Breast epithelium (tissue), 4 donors: Measurements from ENCODE around the gene ASMTL. TPM values are rescaled to one million over a fixed set of nuclear protein-coding genes. Genes with fewer than 3 reads are reported as not detected.

Experiments
- DNase-seq, 2 donors: peaks; one replicate each; pipeline ENCODE4 v3.0.0-alpha.2; 2019; ENCODE audit warnings: low spot score in 2 of 2
- H3K27ac ChIP-seq, 2 donors: fragments of 200-600 bp; sonication (generic) in 1 of 2; one replicate each; pipeline ENCODE4 v1.5.1; 2016 to 2019; ENCODE audit warnings: mild to moderate bottlenecking in 1 of 2
- H3K27me3 ChIP-seq, 2 donors: fragments of 200-600 bp; sonication (generic) in 1 of 2; one replicate each; pipeline versions ENCODE4 v1.5.1 to v1.6.0; 2017 to 2019; ENCODE audit warnings: control low read depth in 1 of 2, mild to moderate bottlenecking in 1 of 2
- H3K36me3 ChIP-seq: fragments of 200-600 bp; one replicate; pipeline ENCODE4 v1.5.1; 2019
- H3K4me1 ChIP-seq, 2 donors: fragments of 200-600 bp; sonication (generic); one replicate each; pipeline ENCODE4 v1.5.1; 2016 to 2019; ENCODE audit warnings: control low read depth in 1 of 2
- H3K4me3 ChIP-seq, 3 donors: fragments of 200-600 bp; sonication (generic); 1 replicate in 2 of 3; 2 replicates in 1 of 3; pipeline ENCODE4 v1.5.1; 2016 to 2019; ENCODE audit warnings: mild to moderate bottlenecking in 3 of 3, moderate library complexity in 2 of 3
- H3K9me3 ChIP-seq, 2 donors: fragments of 200-600 bp; sonication (generic) in 1 of 2; one replicate each; pipeline ENCODE4 v1.5.1; 2016 to 2019; ENCODE audit warnings: control low read depth in 1 of 2
- CTCF ChIP-seq, 3 donors: fragments of 450-650 bp; IDR thresholded peaks; one replicate each; pipeline ENCODE4 v1.5.1; 2016 to 2017; ENCODE audit warnings: antibody characterized with exemption in 3 of 3, mild to moderate bottlenecking in 3 of 3, moderate library complexity in 3 of 3
- POLR2A ChIP-seq: fragments of 450-650 bp; IDR thresholded peaks from one replicate; pipeline ENCODE4 v1.6.1; 2016; ENCODE audit warnings: antibody characterized with exemption, mild to moderate bottlenecking, moderate library complexity
- POLR2AphosphoS5 ChIP-seq, 3 donors: sonication (generic); formaldehyde crosslinking; IDR thresholded peaks; one replicate each; pipeline ENCODE4 v1.6.1; 2017; ENCODE audit warnings: antibody characterized with exemption in 3 of 3
- intact Hi-C: fragments of 100-400 bp; cut with DNase I; formaldehyde crosslinking; loops from one replicate; pipeline ENCODE4 v1.15.1; 2023; ENCODE audit warnings: low total_unique reads
- total RNA-seq, 3 donors: library from RNA; depleted of rRNA; stranded (reverse); fragments of >200 nt; gene quantifications; one replicate each; pipeline ENCODE4 v1.1.0, GENCODE V29; 2016

Gene ASMTL
- total RNA-seq, 3 donors from 2014 or later, result 22.8 to 29.1 (median 28.2) TPM

DNA sequence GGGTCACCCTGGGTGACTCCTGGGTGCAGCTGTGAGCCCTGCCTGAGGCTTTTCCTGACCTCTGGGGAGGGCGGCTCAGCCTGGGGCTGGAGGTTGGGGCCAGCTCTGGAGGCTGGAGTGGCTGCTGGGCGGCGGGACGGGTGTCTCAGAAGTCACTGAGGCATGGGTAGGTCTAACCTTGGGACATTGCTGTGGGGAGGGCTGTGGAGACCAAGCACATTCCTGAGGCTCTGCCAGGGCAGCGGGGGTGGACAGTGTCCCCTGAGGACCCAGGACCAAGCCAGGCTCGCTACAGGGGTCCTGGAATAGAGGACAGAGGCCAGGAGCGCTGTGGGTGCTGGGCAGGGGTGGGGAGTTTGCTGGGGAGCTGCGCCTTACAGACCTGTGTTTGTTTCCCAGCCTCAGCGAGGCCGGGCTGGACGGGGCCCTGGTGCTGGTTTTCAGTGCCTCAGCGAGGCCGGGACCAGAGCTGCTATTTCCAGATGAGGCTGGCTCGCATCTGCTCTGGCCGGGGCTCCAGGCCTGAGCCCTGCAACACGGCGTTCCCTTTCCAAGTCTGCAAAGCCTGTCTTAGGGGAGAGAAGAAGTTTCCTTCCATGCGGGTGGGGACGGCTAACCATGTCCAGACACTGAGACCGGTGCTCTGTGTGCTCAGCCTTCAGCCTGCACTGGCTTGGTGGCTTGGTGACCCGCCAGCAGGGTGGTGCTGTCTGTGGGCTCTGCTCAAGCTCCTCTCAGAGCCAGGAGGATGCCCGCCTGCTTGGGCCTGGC lies 57.8 kb downstream of the ASMTL start:
- H3K9me3 ChIP-seq, result no peaks in the 10 kb centered on the region
- no peaks in the 10 kb centered on the region for H3K27me3 ChIP-seq
- DNase-seq, result peak in 1 of 2 donors; percentile 44
- peaks cover 0 to 9% of the 10 kb centered on the region in 2 donors for H3K4me1 ChIP-seq
- H3K36me3 ChIP-seq, result no peaks in the 10 kb centered on the region
- intact Hi-C loops, result loop anchor here (5.0 to 10.0 kb wide), 2 partner anchors 57 to 200 kb away; partner anchors contain the start of genes AKAP17A and ASMTL
- peak overlapping the region; percentile 48 to 57 for H3K27ac ChIP-seq
- no peak for TF ChIP-seq POLR2AphosphoS5 (IDR thresholded peaks at IDR 0.05)
- TF ChIP-seq CTCF (IDR thresholded peaks at IDR 0.05), result no peak
- no peak for TF ChIP-seq POLR2A
- H3K4me3 ChIP-seq, result peak overlapping the region in 1 of 3 donors; percentile 13

DNA sequence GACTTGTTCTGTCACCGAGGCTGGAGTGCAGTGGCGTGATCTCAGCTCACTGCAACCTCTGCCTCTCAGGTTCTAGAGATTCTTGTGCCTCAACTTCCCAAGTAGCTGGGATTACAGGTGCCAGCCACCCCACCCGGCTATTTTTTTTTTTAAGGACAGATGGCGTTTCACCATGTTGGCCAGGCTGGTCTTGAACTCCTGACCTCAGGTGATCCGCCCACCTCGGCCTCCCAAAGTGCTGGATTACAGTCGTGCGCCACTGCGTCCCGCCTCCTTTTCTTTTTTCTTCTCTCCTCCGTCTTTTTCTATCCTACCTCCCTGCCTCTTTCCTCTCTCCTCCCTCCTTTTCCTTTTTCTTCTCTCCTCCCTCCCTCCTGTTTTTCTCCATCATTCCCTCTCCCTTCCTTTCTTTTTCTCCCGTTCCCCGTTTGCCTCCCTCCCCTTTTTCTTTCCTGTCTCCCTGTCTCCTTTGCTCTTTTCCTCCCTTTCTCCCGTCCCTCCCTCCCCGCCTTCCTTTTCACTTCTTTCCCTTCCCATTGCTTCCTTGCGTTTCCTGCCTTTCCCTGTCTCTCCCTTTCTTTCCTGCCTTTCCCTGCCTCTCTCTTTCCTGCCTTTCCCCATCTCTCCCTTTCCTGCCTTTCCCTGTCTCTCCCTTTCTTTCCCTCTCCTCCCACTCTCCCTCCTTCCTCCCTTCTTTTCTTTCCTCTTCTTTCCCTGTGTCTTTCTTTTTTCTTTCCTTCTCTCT lies 58.7 kb downstream of the ASMTL start:
- peak overlapping the region in 2 of 3 donors; percentile 13 to 99 for H3K4me3 ChIP-seq
- intact Hi-C loops, result loop anchor here (5.0 to 10.0 kb wide), 2 partner anchors 58 to 201 kb away; partner anchors contain the start of genes AKAP17A and ASMTL
- H3K36me3 ChIP-seq, result no peaks in the 10 kb centered on the region
- H3K27me3 ChIP-seq, result no peaks in the 10 kb centered on the region
- no peak for TF ChIP-seq CTCF (IDR thresholded peaks at IDR 0.05)
- no peak for TF ChIP-seq POLR2AphosphoS5 (IDR thresholded peaks at IDR 0.05)
- no peak for TF ChIP-seq POLR2A
- no peaks in the 10 kb centered on the region for H3K9me3 ChIP-seq
- peaks cover 0 to 9% of the 10 kb centered on the region in 2 donors for H3K4me1 ChIP-seq
- peak overlapping the region in 1 of 2 donors; percentile 48 for H3K27ac ChIP-seq
- no peak for DNase-seq

DNA sequence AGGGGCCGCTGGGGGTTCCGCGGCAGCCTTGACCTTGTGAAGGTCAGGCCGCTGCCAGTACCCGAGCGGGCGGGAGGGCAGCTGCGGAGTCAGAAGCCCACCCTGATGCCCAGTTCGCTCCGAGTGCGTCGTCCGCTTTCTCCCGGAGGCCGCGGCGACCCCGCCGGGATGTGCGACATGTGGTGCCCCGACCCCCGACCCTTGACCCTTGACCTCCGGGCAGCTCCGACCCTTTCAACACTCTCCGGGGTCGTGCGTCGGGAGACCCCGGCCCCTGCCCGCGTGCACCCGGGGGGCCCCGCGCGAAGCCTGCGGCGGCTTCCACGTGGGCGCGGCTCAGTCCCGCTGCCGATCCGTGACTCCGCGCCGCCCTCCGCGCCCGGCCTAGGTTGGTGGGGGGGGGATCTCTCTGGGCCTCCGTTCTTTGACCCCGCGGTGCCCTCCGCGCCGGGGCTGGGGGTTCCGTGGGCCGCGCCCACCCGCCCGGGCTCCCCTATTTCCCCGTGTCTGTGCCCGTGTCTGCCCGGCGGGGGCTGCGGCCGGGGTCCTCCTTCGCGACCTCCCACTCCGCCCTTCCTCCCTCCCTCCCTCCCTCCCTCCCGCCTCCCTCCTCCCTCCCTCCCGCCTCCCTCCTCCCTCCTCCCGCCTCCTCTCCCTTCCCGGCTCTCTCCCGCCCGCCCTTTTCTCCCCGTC lies 60.2 kb downstream of the ASMTL start:
- Histone ChIP-seq H3K4me3 (peak overlapping the region; percentile 86 to 99 (median 97)), H3K9me3 (no peaks in the 10 kb centered on the region), H3K4me1 (peaks cover 0 to 9% of the 10 kb centered on the region in 2 donors), H3K27ac (peak overlapping the region; percentile 97 to 99), H3K36me3 (no peaks in the 10 kb centered on the region), H3K27me3 (no peaks in the 10 kb centered on the region)
- TF ChIP-seq CTCF (IDR thresholded peaks at IDR 0.05) (peak in 1 of 3 donors; percentile 16), POLR2A (peak; percentile 34), POLR2AphosphoS5 (IDR thresholded peaks at IDR 0.05) (peak in 2 of 3 donors; percentile 70 to 77)
- peak; percentile 67 to 73 for DNase-seq
- intact Hi-C loops, result loop anchor here (5.0 to 10.0 kb wide), 2 partner anchors 60 to 202 kb away; partner anchors contain the start of genes AKAP17A and ASMTL

- DNase-seq, result peak; percentile 98 to 99
- no peaks in the 10 kb centered on the region for H3K36me3 ChIP-seq
- intact Hi-C loops, result loop anchor here (5.0 to 10.0 kb wide), 2 partner anchors 60 to 203 kb away; partner anchors contain the start of genes AKAP17A and ASMTL
These were observed 60.9 kb downstream of the ASMTL start, which contains the start of gene SLC25A6 for GRCh38 chrX:1391707-1392375. Gene SLC25A6, minus strand, starts transcription at chrX:1392113. Its CDS starts 104 bp downstream, at chrX:1392009.

More at GRCh38 chrX:1391707-1392375, 60.9 kb downstream of the ASMTL start, which contains the start of gene SLC25A6:
- peak within 1 kb of the TSS; percentile 86 to 99 (median 97) for H3K4me3 ChIP-seq
- H3K27ac ChIP-seq, result peak within 1 kb of the TSS; percentile 97 to 99
- H3K9me3 ChIP-seq, result no peaks in the 10 kb centered on the region
- no peaks in the 10 kb centered on the region for H3K27me3 ChIP-seq
- peaks cover 0 to 9% of the 10 kb centered on the region in 2 donors for H3K4me1 ChIP-seq
- TF ChIP-seq POLR2A (peak; percentile 58), POLR2AphosphoS5 (IDR thresholded peaks at IDR 0.05) (peak; percentile 82 to 97 (median 88)), CTCF (IDR thresholded peaks at IDR 0.05) (peak; percentile 39 to 53 (median 39))
